Measurements from ENCODE around the gene SASH3.

Gene SASH3

DNA sequence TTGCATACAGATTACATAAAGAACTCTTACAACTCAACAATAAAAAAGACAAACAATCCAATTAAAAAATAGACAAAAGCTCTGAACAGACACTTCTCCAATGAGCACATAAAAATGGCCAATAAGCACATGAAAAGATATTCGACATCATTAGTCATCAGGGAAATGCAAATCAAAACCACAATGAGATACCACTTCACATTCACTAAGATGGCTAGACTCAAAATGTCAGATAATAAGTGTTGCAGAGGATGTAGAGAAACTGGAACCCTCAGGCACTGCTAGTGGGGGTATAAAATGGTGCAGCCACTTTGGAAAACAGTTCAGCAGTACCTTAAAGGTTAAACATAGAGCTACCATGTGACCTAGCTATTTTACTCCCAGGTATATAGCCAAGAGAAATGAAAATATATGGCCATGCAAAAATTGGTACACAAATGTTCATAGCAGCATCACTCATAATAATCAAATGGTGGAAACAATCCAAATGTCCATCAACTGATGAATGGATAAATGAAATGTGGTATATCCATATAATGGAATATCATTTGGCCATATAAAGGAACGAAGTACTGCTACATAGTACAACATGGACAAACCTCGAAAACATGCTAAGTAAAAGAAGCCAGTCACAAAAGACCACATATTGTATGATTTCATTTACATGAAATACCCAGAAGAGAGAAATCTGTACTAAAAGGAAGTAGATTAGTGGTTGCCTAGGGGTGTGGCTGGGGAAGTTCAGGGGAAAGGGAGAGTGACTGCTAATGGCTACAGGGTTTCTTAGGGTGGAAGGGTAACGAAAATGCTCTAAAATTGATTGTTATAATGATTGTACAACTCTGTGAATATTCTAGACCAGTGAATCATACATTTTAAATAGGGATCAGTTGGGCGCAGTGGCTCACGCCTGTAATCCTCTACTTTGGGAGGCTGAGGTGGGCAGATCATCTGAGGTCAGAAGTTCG lies 29.4 kb downstream of the SASH3 start:
- no peak for DNase-seq (ENCODE audit: low read depth in 3 of 3)

DNA sequence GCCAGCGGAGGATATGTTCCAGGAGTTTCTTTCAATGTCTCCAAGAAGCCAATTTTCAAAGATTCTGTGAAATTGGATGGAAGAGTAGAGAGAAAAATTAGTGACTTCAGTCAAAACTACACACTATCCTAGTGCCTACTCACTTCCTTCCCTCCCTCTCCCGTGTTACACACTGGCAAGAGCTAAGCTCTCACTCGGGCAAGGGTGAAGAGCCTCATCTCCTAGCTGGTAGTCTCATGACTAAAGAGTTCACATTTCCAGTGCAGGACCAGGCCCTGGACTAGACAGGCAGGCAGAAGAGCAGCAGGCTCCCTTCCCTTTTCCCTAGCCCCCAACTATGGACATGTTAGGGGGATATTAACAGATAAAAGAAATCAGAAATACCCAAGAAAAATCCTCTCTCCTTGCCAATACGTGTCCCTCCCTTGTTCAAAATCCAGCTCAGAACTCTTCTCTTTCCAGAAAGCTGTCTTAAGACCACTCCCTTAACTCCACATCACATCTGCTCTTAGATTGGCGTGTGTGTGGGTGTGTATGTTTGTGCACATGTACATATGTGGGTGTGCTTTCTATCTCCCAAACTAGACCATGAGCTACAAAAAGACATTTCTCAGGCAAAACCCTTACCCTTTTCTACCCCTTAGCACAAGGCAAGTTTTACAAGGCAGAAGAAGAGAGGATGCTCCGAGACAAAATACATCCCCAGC lies 34.1 kb downstream of the SASH3 start:
- no peak for DNase-seq (ENCODE audit: low read depth in 3 of 3)

DNA sequence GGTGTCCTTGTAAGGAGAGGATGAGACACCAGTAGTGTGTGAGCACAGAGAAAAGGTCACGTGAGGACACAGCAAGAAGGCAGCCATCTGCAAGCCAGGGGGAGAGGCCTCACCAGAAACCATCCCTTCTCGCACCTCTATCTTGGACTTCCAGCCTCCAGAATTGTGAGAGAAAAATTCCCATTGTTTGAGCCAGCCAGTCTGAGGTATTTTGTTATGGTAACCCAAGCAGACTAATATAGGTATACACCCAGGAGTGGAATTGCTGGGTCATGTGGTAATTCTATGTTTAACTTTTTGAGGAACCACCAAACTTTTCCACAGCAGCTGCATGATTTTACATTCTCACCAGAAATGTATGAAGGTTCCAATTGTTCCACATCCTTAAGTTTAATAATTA lies 38.4 kb downstream of the SASH3 start:
- DNase-seq (ENCODE audit: low read depth in 3 of 3): no peak

DNA sequence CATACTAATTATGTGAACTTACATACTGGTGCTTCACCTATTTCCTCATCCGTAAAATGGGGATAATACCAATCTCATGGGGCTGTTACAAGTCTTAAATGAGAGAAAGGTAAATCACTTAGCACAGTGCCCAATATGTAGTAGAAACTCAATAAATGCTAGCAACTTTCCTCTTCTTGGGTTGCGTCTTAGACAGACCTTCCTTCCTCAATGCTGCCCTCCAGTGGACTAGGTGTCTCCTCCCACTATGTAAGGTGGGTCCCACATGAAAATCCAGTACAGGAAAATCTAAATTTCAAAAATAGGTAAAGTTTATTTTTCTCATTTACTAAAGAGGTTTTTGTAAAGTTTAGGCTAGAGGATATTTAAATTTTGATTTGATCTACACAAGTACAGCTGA lies 43.4 kb downstream of the SASH3 start:
- DNase-seq (ENCODE audit: low read depth in 3 of 3): peak in 1 of 3 donors; percentile 61

DNA sequence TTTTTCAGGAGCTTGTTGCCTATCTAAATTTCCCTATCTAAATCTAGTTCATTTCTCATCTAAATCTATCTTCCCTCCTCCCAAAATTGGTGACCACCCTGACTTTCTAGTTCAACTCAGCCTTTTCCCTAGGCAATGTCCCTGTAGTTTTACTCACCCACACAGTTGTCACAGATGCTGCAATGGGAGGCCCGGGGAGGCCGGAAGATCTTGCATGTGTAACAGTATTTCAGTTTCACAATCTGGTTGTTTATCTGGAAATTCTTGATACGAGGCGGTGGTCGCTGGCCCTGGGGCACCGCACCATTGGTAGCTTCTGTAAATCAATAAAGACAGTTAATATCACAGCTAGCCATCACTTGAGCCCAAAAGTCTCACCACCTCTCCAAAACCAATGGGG lies 43.8 kb downstream of the SASH3 start:
- no peak for DNase-seq (ENCODE audit: low read depth in 3 of 3)

DNA sequence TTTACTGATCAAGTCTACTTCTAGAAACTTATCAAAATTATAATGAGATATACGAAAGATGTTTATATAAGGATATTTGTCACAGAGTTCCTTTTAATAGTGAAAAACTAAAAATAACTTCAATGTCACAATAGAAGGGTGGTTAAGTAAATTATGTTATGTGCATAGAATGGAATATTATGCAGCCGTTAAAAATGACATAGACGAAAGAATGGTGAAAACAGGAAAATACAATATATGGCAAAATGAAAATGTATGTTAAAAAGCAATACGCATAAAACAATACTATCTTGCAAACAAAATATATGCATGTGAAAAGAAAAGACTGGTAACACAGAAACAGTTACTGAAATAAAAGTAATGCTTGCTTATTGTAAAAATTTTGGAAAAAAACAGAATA lies 44.9 kb downstream of the SASH3 start:
- no peak for DNase-seq (ENCODE audit: low read depth in 3 of 3)

DNA sequence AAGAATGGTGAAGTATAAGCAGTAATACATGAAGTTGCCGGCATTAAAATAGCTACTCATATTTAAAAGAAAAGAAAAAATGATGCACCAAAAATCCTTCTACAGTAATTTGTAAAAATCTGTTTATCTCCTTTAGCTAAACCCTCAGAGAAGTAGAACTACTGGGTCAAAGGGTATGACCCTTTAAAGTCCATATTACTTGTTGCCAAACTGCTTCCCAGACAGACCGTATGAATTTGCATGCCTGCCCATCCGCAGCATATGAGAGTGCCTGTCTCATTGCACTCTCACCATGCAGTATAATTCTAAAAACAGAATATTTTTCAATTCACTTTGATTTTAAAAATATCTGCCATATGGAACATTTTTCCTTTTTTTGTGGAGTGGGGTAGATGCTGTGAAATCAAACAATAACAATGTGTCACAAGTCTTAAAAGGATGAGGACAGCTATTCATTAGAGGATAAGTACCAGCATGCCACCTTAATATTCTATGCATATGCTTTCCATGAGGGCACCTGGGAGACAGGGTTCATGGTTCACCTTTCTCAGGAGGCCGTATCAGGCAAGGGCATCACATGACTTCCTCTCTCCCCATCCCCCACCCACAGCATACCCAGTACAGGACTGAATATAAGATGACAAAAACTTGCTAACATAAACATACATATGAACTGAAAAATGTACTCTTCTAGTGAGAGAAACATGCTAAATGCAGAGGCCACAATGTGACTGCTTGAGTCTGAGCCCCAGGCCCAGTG lies 46.2 kb downstream of the SASH3 start:
- no peak for DNase-seq (ENCODE audit: low read depth in 3 of 3)

DNA sequence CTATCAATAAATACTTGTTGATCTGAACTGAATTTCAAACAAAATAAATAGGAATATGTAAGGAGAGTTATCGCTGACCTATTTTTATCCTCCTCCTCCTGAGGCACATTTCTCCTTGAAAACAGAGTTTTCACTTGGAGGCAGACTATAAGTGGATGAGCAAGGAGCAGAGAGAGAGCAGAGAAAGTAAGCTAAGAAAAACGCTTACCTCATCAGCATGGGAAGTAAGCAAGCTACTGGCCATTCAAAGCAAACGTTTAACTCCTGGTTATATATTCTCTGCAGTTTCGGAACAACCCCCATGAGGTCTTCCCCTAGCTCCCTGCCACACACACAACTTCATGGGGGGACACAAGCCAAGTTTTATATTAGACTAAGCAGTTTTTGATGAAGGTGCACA lies 50.7 kb downstream of the SASH3 start:
- DNase-seq (ENCODE audit: low read depth in 3 of 3): no peak

DNA sequence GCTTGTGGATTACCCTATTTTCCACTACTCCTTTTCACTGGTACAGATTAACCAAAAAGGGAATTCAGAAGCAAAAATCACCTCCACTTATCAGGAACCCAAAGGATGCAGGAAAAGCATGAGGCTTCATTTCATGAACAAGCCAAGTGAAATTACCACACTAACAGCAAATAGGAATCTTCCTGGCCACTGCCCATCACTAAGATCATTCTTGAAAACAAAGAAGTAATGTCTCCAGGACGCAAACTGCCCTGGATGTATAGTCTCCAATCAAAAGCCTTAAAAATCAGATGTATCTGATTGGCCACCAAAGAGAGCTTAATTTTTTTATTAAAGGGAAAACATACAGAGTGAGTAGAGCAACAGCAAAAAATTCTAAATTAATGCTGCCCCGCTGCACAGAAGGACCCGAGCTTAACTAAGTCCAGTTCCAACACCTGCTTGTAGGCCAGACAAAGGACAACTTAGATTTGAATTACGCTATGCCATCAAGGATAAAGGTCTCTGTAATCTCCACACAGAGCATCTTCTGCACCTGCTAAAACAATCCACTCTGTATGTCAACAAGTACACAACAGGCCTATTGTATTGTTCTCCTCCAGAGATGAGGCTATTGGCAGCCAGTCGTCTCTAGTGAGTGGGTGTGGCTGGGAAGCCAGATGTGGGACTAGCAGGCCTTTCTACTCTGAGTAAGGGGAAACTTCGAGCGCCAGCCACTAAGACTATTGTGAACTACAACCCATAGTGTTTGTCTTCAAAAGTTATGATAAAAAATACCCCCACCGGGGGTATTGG lies 51.5 kb downstream of the SASH3 start:
- DNase-seq (ENCODE audit: low read depth in 3 of 3): no peak

DNA sequence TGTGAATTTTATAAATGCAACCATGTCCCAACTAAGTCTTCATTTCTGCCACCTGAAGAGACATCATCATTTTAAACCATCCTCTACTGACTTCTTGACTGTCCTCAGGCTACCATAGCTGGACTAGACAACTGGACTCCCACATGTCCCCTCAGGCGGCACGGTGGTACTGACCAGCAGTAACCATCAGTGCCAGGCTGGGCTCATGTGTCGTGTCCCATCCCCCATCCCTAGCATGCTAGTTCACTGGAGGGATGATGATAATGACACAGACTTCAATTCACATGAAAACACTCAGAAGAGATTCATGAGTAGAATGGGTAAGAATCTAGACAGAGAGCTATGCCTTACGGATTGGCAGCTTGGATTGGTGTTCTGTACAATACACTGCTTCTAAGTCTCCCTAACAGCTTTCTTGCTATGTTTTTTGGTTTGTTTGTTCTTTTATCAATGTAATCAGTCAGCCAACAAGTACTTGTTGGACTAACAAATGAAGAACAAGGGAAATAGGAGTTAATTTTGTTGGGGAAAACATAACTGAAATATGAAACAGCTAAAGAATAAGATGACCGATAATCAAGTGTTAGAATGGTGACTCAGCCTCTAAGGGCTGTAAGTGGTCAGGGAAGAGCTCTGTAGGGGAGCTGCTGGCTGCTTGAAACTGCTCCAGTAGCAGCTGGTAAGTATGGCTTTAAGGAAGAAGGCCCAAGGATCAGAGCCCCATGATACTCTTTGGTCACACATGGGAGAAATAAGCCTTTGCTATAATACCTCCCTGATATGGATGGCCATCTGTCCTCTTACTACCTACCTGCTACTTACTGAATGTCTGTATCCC lies 53.6 kb downstream of the SASH3 start:
- no peak for DNase-seq (ENCODE audit: low read depth in 3 of 3)

DNA sequence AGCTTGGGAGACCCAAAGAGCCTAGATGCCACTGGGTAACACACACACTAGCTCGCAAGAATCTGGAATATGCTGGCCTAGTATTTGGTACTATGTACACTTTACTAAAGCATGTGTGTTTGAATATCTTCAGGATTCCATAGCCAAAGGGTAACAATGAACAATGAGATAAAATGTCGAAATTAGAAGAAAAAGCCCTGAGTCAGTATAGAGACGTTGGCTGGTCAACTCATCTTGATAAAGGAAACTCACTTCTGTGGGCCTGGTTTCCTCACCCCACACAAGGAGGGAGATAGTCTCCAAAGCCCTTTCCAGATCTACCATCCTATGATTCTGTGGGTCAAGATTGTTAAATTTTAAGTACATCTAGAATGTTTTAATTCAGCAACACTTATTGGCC lies 57.1 kb downstream of the SASH3 start:
- no peak for DNase-seq (ENCODE audit: low read depth in 3 of 3)

DNA sequence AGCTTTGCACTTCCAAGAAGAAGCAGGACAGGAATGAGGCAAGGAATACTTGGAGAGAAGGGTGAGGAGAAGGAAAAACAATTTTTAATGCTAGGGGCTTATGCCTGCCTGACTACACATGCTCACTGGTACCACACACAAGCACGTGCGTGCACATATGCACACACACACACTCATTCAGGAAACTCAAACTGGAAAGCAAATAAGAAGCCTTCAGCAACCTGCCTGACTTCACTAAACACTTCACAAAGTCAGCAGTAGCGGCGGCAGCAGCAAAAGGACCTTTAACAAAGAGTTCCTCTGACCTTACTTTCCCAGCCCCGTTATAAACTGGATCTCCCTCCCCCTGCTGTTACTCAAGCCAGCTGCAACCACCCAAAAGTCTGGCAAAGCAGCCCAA lies 60.6 kb downstream of the SASH3 start:
- DNase-seq (ENCODE audit: low read depth in 3 of 3): no peak

DNA sequence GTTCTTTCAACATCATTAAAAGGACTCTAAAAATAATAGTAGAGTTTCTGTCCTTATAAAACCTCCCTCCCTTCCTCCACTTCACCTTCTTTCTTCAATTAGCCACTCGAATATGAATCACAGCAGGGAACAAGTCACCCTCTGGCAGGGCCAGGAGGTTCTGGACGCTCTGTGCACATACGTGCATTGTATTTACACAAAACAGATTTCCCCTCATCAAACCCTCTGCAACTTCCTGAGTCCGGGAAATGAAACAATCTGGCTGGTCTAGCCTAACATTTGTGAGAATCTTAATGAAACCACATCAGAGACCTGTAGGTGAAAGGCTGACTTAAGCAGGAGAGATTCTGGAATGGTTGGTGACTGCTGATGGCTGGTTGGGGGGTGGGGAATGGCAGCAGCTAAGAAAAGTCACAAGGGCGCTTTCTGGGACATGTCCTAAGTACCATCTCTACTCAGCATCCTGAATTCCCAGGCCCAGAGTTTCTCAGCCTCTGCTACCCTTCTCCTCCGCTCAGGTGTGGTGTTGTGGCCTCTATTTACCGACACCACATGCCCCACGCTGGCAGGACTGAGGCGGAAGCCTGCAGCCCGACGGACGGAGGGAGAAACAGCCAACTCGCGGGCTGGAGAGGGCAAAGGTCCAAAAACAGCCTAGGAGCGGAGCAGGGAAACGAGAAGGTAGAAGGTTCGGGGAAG lies 62.9 kb downstream of the SASH3 start:
- DNase-seq (ENCODE audit: low read depth in 3 of 3): no peak

DNA sequence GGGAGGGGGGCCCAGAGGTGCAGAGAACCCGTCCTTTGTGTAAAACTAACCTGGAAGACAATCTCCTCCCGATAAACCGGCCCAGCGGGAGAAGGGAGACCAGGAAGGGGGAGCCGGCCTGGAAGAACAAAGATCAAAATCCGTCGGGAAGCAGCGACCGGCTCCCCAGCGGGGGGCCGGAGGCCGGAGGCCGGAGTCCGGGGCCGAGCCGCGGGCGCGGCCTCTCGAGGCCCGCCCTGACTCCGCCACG lies 63.4 kb downstream of the SASH3 start:
- DNase-seq (ENCODE audit: low read depth in 3 of 3): no peak

DNA sequence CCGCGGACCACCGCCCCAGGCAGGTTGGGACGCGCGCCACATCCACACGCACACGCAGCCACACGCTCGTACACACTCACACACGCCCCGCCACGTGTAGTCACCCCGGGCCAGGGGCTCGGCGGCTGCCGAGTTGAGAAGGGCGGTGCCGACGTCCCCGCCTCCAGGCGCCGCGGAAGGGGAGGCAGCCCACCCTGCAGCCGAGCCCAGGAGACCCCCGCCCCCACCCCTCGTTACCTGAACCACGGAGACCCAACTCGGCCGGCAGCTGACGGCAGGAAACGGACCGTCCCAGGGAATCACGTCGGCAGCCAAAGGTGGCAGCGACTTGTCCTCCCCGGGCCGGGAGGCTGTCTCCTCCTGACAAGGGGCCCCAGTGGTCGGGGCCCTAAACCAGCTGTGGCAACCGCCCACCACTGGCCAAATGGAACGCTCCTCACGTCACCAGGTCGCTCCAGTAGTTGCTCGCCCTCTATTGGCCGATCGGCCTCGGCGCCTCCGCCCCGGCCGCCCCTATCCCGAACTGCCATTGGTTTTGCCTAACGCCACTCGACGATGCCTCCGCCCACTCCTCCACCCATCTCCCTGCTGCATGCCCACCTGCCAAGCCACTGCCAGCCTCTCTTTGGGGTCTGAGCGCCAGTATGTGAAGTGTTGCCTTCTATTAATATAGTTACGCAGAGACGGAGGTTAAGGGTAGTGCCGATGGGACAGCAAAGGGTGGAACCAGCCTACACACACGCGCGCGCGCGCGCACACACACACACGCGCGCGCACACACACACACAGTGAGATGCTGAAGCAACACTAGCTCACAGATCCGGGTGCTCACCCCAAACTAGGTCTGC lies 63.9 kb downstream of the SASH3 start, which contains the start of gene ZDHHC9:
Gene ZDHHC9, minus strand, starts transcription at position 428 of the 848 bp plus-strand sequence. CDS start 1,941 bp downstream, outside the sequence.
- DNase-seq (ENCODE audit: low read depth in 3 of 3): peak; percentile 58 to 80 (median 75)

Measured in stimulated activated CD4-positive, alpha-beta T cell treated with anti-CD3 and anti-CD28 coated beads, TNF-alpha, amount 100 ng/mL, for 48 hours (primary cell).